Spleen (tissue), 11 donors: Measurements from ENCODE around the gene RSPRY1. TPM values are rescaled to one million over a fixed set of nuclear protein-coding genes. Genes with fewer than 3 reads are reported as not detected.

ENCODE experiments used
- DNase-seq: peaks from one replicate; pipeline ENCODE4 v3.0.0-alpha.2; 2020
- H3K27ac ChIP-seq, 8 donors: fragments of 200-600 bp; sonication (generic) in 7 of 8; 1 replicate in 4 of 8; 2 replicates in 4 of 8; pipeline versions ENCODE4 v1.5.0 to v1.8.0; 2016 to 2021; ENCODE audit warnings: inconsistent platforms in 4 of 8, mild to moderate bottlenecking in 4 of 8, moderate library complexity in 1 of 8
- H3K27me3 ChIP-seq, 7 donors: fragments of 200-600 bp; sonication (generic) in 6 of 7; replicated peaks in 1 of 7; 1 replicate in 4 of 7; 2 replicates in 3 of 7; pipeline versions ENCODE4 v1.5.0 to v1.8.0; 2016 to 2021; ENCODE audit warnings: inconsistent platforms in 3 of 7, mild to moderate bottlenecking in 1 of 7
- H3K36me3 ChIP-seq, 6 donors: fragments of 200-600 bp; sonication (generic) in 5 of 6; 1 replicate in 4 of 6; 2 replicates in 2 of 6; pipeline versions ENCODE4 v1.5.0 to v1.8.0; 2016 to 2021; ENCODE audit warnings: inconsistent platforms in 2 of 6
- H3K4me1 ChIP-seq, 6 donors: fragments of 200-600 bp; sonication (generic) in 5 of 6; 1 replicate in 3 of 6; 2 replicates in 3 of 6; pipeline versions ENCODE4 v1.5.0 to v1.8.0; 2016 to 2021; ENCODE audit warnings: inconsistent platforms in 3 of 6
- H3K4me3 ChIP-seq, 8 donors: fragments of 200-600 bp; sonication (generic) in 7 of 8; 1 replicate in 4 of 8; 2 replicates in 4 of 8; pipeline versions ENCODE4 v1.5.0 to v1.8.0; 2016 to 2021; ENCODE audit warnings: inconsistent platforms in 4 of 8, mild to moderate bottlenecking in 4 of 8, moderate library complexity in 2 of 8
- H3K9me3 ChIP-seq, 8 donors: fragments of 200-600 bp; sonication (generic) in 7 of 8; 1 replicate in 4 of 8; 2 replicates in 4 of 8; pipeline versions ENCODE4 v1.5.0 to v1.8.0; 2016 to 2021; ENCODE audit warnings: inconsistent platforms in 4 of 8
- CTCF ChIP-seq, 11 experiments: fragments of 200-600 bp in 7 of 11; fragments of 450-650 bp in 4 of 11; sonication (generic) in 4 of 11; IDR thresholded peaks in 8 of 11; conservative IDR thresholded peaks in 3 of 11; 1 replicate in 7 of 11; 2 replicates in 4 of 11; pipeline versions ENCODE4 v1.4.0 to v1.8.0; 2016 to 2021; ENCODE audit warnings: antibody characterized with exemption in 11 of 11, inconsistent platforms in 4 of 11, mild to moderate bottlenecking in 1 of 11
- POLR2A ChIP-seq, 3 donors: fragments of 450-650 bp; IDR thresholded peaks; one replicate each; pipeline ENCODE4 v1.5.1; 2017; ENCODE audit warnings: antibody characterized with exemption in 3 of 3, mild to moderate bottlenecking in 1 of 3
- POLR2AphosphoS5 ChIP-seq, 3 donors: sonication (generic); formaldehyde crosslinking; IDR thresholded peaks; one replicate each; pipeline ENCODE4 v1.5.1; 2017; ENCODE audit warnings: antibody characterized with exemption in 3 of 3
- WGBS, 5 donors: extraction: QIAGEN DNeasy Blood & Tissue Kit in 3 of 5; methylation state at CpG; one replicate each; pipeline versions ENCODE4 v1.1.5 to v1.1.7; 2013 to 2018; 5-methylcytosine and 5-hydroxymethylcytosine counted together
- intact Hi-C: fragments of 100-400 bp; cut with DNase I; formaldehyde crosslinking; loops from one replicate; pipeline ENCODE4 v1.15.0; 2023; ENCODE audit warnings: low total_unique reads
- polyA plus RNA-seq, 3 donors: library from polyadenylated mRNA; stranded (reverse); fragments of 200-250 nt; gene quantifications; one replicate each; pipeline ENCODE4 v1.2.1, GENCODE V29; 2013
- total RNA-seq, 7 donors: library from RNA; depleted of rRNA in 3 of 7; stranded (reverse); fragments of >200 nt in 3 of 7; fragmentation: NEBNext Ultra II Directional in 4 of 7; extraction: Animal tissue kit (Norgen Biotek cat#: 25700) in 4 of 7; gene quantifications; one replicate each; pipeline versions ENCODE4 v1.1.0 to v1.2.1, GENCODE V29; 2016 to 2021
- donor health status: healthy with polysubstance abuse.
- donor health status: DM: no; HTN: no; CAD: no; lungs with moderate emphysema.
- donor health status: DM: no; HTN: no; CAD: no.
- donor health status: Bipolar disorder and iron deficiency.
- donor health status: healthy.
- donor health status: DM: no; HTN: no; CAD: no.
- donor health status: DM: yes; HTN: yes; CAD: no.

The RSPRY1 gene
- total and polyA plus RNA-seq, 10 donors: 7.3 to 38.8 (median 29.4) TPM

DNA sequence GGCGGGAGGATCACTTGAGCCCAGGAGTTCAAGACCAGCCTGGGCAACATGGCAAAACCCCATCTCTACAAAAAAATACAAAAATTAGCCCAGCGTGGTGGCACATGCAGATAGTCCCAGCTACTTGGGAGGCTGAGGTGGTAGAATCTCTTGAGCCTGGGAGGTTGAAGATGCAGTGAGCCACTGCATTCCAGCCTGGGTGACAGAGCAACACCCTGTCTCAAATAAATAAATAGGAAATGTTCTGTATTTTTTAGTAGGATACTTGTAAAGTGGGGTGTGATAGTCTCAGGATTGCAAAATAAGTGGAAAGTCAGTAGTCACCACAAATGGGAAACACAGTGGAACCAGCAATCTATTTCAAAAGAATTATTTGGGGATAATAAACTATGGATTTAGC is 4.0 kb downstream of the RSPRY1 start:
- WGBS, 5 donors: 92 to 100% (median 96%) methylated on average over 2 of the region's 2 CpGs
- TF ChIP-seq CTCF (IDR thresholded peaks at IDR 0.05 in 8 of 11, conservative IDR thresholded peaks at IDR 0.05 in 3 of 11) (no peak), POLR2AphosphoS5 (IDR thresholded peaks at IDR 0.05) (no peak), POLR2A (IDR thresholded peaks at IDR 0.05) (no peak)
- peaks cover 15 to 88% (median 48%) of the 10 kb centered on the region in 6 donors for H3K4me1 ChIP-seq
- no peaks in the 10 kb centered on the region for H3K27me3 ChIP-seq
- peaks cover 0 to 10% (median 0%) of the 10 kb centered on the region in 6 donors for H3K36me3 ChIP-seq
- intact Hi-C loops: no loop called here
- DNase-seq: no peak
- no peak overlapping the region for H3K27ac ChIP-seq
- no peaks in the 10 kb centered on the region for H3K9me3 ChIP-seq
- no peak overlapping the region for H3K4me3 ChIP-seq

DNA sequence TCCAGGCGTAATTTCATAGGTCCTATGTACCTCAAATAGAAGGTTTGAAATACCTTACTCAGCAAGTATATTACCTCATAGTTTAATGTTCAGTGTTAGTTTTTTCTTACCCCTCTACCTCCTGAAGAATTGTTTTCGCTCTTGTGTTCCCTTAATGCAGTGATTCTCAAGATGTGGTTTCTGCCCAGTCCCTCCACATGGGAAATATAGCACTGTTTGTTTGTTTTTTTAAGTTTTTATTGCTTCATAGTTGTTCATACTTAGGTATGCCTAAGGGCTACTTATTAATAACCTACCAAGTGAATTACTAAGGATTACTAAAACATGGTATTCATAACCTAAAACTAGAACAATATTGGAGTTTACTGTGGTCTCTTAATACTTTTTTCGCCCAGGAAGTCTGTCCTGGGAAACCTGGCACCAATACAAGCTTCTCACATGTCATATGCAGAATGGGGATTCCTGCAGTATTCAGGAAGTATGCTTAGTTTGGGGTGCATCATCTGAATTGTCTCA is 5.0 kb downstream of the RSPRY1 start:
- Histone ChIP-seq H3K27me3 (no peaks in the 10 kb centered on the region), H3K4me1 (peaks cover 14 to 86% (median 47%) of the 10 kb centered on the region in 6 donors), H3K9me3 (no peaks in the 10 kb centered on the region), H3K36me3 (peaks cover 0 to 11% (median 0%) of the 10 kb centered on the region in 6 donors), H3K4me3 (no peak overlapping the region), H3K27ac (no peak overlapping the region)
- TF ChIP-seq POLR2A (IDR thresholded peaks at IDR 0.05): no peak
- TF ChIP-seq POLR2AphosphoS5 (IDR thresholded peaks at IDR 0.05): no peak
- no peak for TF ChIP-seq CTCF (IDR thresholded peaks at IDR 0.05 in 8 of 11, conservative IDR thresholded peaks at IDR 0.05 in 3 of 11)
- no peak for DNase-seq
- intact Hi-C loops: no loop called here
- 72 to 93% (median 81%) methylated on average over 3 of the region's 3 CpGs for WGBS, 5 donors

- peaks cover 10 to 82% (median 43%) of the 10 kb centered on the region in 6 donors for H3K4me1 ChIP-seq
- no peak for DNase-seq
- no peak overlapping the region for H3K4me3 ChIP-seq
- TF ChIP-seq CTCF (IDR thresholded peaks at IDR 0.05 in 8 of 11, conservative IDR thresholded peaks at IDR 0.05 in 3 of 11): no peak
- TF ChIP-seq POLR2A (IDR thresholded peaks at IDR 0.05): no peak
- no peak for TF ChIP-seq POLR2AphosphoS5 (IDR thresholded peaks at IDR 0.05)
- 66 to 84% (median 78%) methylated on average over 3 of the region's 3 CpGs for WGBS, 5 donors
- H3K27ac ChIP-seq: no peak overlapping the region
- intact Hi-C loops: no loop called here
- H3K27me3 ChIP-seq: no peaks in the 10 kb centered on the region
- no peaks in the 10 kb centered on the region for H3K9me3 ChIP-seq
- peaks cover 0 to 15% (median 0%) of the 10 kb centered on the region in 6 donors for H3K36me3 ChIP-seq
Measured at GRCh38 chr16:57192146-57192545, 6.0 kb downstream of the RSPRY1 start.

- DNase-seq: no peak
- no peaks in the 10 kb centered on the region for H3K27me3 ChIP-seq
- 75 to 89% (median 82%) methylated on average over 7 of the region's 7 CpGs for WGBS, 5 donors
- no peak overlapping the region for H3K4me3 ChIP-seq
- H3K4me1 ChIP-seq: peaks cover 2 to 74% (median 35%) of the 10 kb centered on the region in 6 donors
- TF ChIP-seq CTCF (IDR thresholded peaks at IDR 0.05 in 8 of 11, conservative IDR thresholded peaks at IDR 0.05 in 3 of 11): no peak
- TF ChIP-seq POLR2AphosphoS5 (IDR thresholded peaks at IDR 0.05): no peak
- no peak for TF ChIP-seq POLR2A (IDR thresholded peaks at IDR 0.05)
- intact Hi-C loops: no loop called here
- no peak overlapping the region for H3K27ac ChIP-seq
- peaks cover 0 to 15% (median 0%) of the 10 kb centered on the region in 6 donors for H3K36me3 ChIP-seq
- H3K9me3 ChIP-seq: no peaks in the 10 kb centered on the region
Measured at GRCh38 chr16:57192720-57193486, 6.8 kb downstream of the RSPRY1 start.
